ENCODE measurements around the gene GRM7.

GRCh38 chr3:7260975-7261374, 400.1 kb downstream of the GRM7 start:
- no peak for TF ChIP-seq CTCF (IDR thresholded peaks at IDR 0.05)
- TF ChIP-seq POLR2A (IDR thresholded peaks at IDR 0.05), result no peak
